Effector memory CD8-positive, alpha-beta T cell (primary cell): ENCODE results near the gene GJA10.
"Not testable (repeated sequence)": the region's sequence is repeated elsewhere in the genome, so short reads cannot be mapped to it uniquely, and the experiment has no call there.

ENCODE experiments used
- ATAC-seq: fragments of 150-1000 bp; cut with Tn5 transposase; replicated peaks from 2 replicates; pipeline ENCODE4 v1.10.0; 2021; ENCODE audit warnings: mild to moderate bottlenecking, moderate library complexity
- DNase-seq, 3 experiments: peaks; one replicate each; pipeline ENCODE4 v3.0.0; 2021
- H3K27ac Mint-ChIP-seq, 2 donors: one replicate each; pipeline ENCODE4 v1.8.0; 2022; ENCODE audit warnings: mild to moderate bottlenecking in 2 of 2, mixed read lengths in 2 of 2, moderate library complexity in 2 of 2
- H3K27me3 Mint-ChIP-seq, 2 donors: one replicate each; pipeline ENCODE4 v1.8.0; 2022; ENCODE audit warnings: mixed read lengths in 2 of 2
- H3K36me3 Mint-ChIP-seq: one replicate; pipeline ENCODE4 v1.8.0; 2022; ENCODE audit warnings: mild to moderate bottlenecking, moderate library complexity, mixed read lengths; ENCODE audit not compliant: insufficient read depth
- H3K4me1 Mint-ChIP-seq, 2 donors: one replicate each; pipeline ENCODE4 v1.8.0; 2022; ENCODE audit warnings: low read depth in 2 of 2, mixed read lengths in 2 of 2
- H3K4me3 Mint-ChIP-seq, 2 donors: one replicate each; pipeline ENCODE4 v1.8.0; 2022; ENCODE audit warnings: mild to moderate bottlenecking in 2 of 2, mixed read lengths in 2 of 2, moderate library complexity in 2 of 2
- H3K9me3 Mint-ChIP-seq, 2 donors: one replicate each; pipeline ENCODE4 v1.8.0; 2022; ENCODE audit warnings: mixed read lengths in 2 of 2

Gene GJA10

DNA sequence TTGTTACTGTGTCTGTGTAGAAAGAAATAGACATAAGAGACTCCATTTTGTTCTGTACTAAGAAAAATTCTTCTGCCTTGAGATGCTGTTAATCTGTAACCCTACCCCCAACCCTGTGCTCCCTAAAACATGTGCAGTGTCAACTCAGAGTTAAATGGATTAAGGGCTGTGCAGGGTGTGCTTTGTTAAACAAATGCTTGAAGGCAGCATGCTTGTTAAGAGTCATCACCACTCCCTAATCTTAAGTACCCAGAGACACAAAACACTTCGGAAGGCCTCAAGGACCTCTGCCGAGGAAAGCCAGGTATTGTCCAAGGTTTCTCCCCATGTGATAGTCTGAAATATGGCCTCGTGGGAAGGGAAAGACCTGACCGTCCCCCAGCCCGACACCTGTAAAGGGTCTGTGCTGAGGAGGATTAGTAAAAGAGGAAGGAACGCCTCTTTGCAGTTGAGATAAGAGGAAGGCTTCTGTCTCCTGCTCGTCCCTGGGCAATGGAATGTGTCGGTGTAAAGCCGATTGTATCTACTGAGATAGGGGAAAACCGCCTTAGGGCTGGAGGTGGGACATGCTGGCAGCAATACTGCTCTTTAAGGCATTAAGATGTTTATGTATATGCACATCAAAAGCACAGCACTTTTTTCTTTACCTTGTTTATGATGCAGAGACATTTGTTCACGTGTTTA is 3.3 kb upstream of the GJA10 start:
- H3K27ac Mint-ChIP-seq, DNase-seq, H3K36me3 Mint-ChIP-seq, H3K9me3 Mint-ChIP-seq, H3K4me1 Mint-ChIP-seq, H3K4me3 Mint-ChIP-seq, ATAC-seq: not testable (repeated sequence)
- H3K27me3 Mint-ChIP-seq, result peaks cover 44 to 51% of the 10 kb centered on the region in 2 donors

DNA sequence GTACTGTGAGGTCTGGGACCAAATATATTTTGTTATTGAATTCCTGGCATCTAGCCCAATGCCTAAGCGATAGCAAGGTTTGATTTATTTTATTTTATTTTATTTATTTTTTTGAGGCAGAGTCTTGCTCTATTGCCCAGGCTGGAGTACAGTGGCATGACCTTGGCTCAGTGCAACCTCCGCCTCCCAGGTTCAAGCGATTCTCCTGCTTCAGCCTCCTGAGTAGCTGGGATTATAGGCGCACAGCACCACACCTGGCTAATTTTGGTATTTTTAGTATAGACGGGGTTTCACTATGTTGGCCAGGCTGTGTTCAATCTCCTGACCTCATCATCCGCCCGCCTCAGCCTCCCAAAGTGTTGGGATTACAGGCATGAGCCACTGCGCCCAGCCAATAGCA is 1.7 kb upstream of the GJA10 start:
- not testable (repeated sequence) for H3K36me3 Mint-ChIP-seq, H3K9me3 Mint-ChIP-seq, H3K4me3 Mint-ChIP-seq, H3K27ac Mint-ChIP-seq, H3K4me1 Mint-ChIP-seq, DNase-seq, ATAC-seq
- H3K27me3 Mint-ChIP-seq, result peaks cover 49 to 64% of the 10 kb centered on the region in 2 donors

DNA sequence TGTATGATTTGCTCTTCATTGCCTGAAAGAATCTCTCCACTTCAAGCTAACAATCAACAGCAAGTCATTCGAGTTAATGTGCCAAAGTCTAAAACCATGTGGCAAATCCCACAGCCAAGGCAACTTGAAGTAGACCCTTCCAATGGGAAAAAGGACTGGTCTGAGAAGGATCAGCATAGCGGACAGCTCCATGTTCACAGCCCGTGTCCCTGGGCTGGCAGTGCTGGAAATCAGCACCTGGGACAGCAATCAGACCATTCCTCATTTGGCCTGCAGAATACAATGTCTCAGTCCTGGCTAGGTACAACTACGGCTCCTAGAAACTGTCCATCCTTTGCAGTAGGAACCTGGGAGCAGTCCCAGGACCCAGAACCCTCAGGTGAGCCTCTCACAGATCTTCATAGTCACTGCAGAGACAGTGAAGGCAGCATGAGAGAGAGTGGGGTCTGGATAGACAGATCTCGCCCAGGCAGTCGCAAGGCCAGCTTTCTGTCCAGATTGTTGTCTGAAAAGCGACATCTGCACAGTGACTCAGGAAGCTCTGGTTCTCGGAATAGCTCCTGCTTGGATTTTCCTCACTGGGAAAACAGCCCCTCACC is 1.1 kb downstream of the GJA10 start:
- no peak for DNase-seq
- Mint-ChIP-seq H3K9me3 (no peaks in the 10 kb centered on the region), H3K4me3 (no peak overlapping the region), H3K36me3 (peaks cover 2% of the 10 kb centered on the region), H3K27ac (no peak overlapping the region), H3K27me3 (peaks cover 55 to 71% of the 10 kb centered on the region in 2 donors), H3K4me1 (no peaks in the 10 kb centered on the region)
- no peak for ATAC-seq

DNA sequence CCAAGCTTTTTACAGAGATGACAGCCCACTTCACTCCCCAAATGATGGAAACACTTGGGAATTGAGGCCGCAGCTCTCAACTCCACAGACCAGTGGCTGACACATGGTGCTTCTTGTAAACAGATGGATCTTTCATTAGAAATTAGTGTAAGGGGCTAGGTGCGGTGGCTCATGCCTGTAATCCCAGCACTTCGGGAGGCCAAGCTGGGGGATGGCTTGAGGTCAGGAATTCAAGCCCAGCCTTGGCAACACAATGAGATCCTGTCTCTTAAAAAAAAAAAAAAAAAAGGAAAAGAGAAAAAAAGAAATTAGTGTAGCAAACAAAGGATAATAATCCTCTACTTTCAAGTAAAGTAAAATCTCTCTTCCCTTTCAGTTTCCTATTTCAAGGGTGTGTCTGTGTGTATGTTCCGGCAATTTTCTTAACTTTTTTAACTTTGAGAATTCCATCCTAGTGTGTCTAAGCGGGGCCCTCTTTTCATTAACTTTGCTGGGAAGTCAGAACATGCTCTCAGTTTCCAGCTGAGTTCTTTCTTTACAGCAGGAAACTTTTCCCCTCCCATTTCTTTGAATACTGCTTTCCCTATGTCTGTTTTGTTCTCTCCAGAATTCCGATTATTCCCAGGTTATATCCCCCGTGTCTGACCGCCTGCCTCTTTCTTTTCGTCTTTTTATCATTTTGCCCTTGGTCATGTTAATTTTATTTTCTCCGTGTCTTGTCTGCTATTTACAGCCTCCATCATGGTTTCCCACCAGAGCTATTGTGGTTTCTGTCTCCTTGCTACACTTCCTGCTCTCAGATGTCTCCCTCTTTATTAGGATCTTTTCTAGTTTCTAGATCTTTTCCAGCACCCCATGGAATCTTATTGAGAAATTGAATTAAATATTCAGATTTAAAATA is 16.0 kb downstream of the GJA10 start:
- H3K36me3 Mint-ChIP-seq, DNase-seq, H3K4me1 Mint-ChIP-seq, ATAC-seq, H3K27ac Mint-ChIP-seq, H3K4me3 Mint-ChIP-seq, H3K9me3 Mint-ChIP-seq: not testable (repeated sequence)
- H3K27me3 Mint-ChIP-seq, result peaks cover 14 to 40% of the 10 kb centered on the region in 2 donors

DNA sequence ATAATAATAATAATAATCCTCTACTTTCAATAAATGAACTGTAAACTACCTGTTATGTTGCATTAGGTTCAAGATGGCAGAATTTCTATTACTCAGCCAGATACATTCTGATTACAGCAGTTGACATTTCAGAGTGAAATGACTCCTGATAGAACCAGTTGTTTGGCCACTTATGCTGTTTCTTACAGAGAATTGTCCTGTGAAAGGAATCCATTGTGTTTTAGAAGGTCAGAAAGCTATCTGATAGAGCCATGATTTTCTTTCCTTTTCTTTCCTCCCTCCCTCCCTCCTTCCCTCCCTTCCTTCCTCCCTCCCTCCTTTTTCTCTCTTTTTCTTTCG is 16.6 kb downstream of the GJA10 start:
- Mint-ChIP-seq H3K36me3 (peaks cover 2% of the 10 kb centered on the region), H3K27me3 (peaks cover 14 to 45% of the 10 kb centered on the region in 2 donors), H3K4me1 (peaks cover 0 to 1% of the 10 kb centered on the region in 2 donors), H3K4me3 (no peak overlapping the region), H3K9me3 (peaks cover 0 to 2% of the 10 kb centered on the region in 2 donors), H3K27ac (no peak overlapping the region)
- ATAC-seq (no peak), DNase-seq (no peak)

DNA sequence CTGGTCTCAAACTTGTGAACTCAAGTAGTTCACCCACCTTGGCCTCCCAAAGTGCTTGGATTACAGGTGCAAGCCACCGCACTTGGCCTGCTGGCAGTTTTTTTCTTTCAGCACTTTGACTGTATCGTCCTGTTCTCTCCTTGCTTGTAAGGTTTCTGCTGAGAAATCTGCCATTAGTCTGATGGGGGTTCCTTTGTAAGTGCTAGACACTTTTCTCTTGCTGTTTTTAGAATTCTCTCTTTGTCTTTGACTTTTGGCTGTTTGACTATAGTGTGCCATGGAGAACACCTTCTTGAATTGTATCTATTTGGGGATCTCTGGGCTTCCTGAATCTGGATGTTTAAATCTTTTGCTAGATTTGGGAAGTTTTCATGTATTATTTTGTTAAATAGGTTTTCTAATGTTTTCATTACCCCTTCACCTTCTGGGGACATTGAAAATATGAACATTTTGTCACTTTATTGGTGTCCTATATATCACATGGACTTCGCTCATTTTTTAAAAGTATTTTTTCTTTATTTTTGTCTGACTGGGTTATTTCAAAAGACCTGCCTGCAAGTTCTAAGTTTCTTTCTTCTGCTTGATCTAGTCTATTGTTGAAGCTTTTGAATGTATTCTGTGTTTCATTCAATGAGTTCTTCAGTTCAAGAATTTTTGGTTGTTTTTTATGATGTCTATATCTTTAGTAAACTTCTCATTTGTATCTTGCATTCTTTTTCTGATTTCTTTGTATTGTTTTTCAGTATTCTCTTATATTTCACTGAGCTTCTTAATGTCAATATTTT is 22.1 kb downstream of the GJA10 start:
- Mint-ChIP-seq H3K9me3 (peaks cover 8 to 14% of the 10 kb centered on the region in 2 donors), H3K27me3 (peaks cover 7 to 26% of the 10 kb centered on the region in 2 donors), H3K27ac (no peak overlapping the region), H3K4me3 (no peak overlapping the region), H3K36me3 (no peaks in the 10 kb centered on the region), H3K4me1 (no peaks in the 10 kb centered on the region)
- no peak for DNase-seq
- ATAC-seq, result no peak

DNA sequence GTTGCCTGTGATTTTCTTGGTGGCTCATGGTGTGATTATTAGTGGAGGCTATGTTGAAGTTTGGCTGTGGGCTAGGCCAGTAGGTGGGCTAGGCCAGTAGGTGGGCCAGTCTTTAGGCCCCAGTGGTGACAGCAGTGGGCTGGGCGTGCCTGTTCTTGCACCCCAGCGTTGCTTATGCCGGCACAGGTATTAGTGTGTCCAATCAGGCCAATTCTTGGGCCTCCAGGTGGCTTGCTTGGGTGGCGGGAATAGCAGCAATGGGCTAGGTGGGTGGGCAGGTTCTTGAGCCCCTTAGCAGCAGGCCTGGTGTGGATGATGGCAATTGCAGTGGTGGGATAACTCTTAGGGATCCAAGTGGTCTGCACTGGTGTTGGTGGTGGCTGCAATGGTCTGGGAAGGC is 22.9 kb downstream of the GJA10 start:
- no peaks in the 10 kb centered on the region for H3K4me1 Mint-ChIP-seq
- ATAC-seq (no peak), DNase-seq (no peak)
- H3K9me3 Mint-ChIP-seq, result peaks cover 8 to 14% of the 10 kb centered on the region in 2 donors
- H3K36me3 Mint-ChIP-seq, result no peaks in the 10 kb centered on the region
- H3K27me3 Mint-ChIP-seq, result peaks cover 12 to 24% of the 10 kb centered on the region in 2 donors
- H3K4me3 Mint-ChIP-seq, result no peak overlapping the region
- no peak overlapping the region for H3K27ac Mint-ChIP-seq

DNA sequence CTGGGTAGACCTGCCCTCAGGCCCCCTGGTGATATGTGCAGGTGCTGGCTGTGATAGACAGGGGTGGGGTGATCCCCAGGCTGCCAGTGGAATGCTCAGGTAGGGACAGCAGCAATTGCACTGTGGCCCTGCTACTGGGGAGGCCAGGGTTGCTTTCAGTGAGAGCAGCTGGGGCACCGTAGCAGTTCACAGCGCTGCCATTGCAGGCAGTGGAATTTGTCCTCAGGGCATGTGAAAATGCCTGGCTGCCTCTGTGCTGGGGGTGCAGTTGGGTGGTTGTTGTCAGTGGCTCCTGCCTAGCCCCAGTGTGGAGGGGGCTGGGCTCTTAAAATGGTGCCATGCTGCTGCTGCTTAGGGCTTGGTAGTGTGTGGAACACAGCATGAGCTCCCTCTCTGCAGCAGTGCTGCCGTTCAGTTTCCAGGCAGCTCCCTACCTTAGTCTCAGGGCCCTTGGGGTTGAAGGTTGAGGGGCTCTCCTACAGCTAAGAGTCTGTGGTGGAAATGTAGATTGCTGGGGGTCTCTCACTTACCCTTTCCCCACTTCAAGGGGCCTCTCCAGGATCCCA is 23.6 kb downstream of the GJA10 start:
- H3K9me3 Mint-ChIP-seq, result peaks cover 8 to 14% of the 10 kb centered on the region in 2 donors
- no peak for DNase-seq
- peaks cover 17 to 20% of the 10 kb centered on the region in 2 donors for H3K27me3 Mint-ChIP-seq
- no peak for ATAC-seq
- no peak overlapping the region for H3K27ac Mint-ChIP-seq
- H3K4me3 Mint-ChIP-seq, result no peak overlapping the region
- peaks cover 0 to 2% of the 10 kb centered on the region in 2 donors for H3K4me1 Mint-ChIP-seq
- no peaks in the 10 kb centered on the region for H3K36me3 Mint-ChIP-seq

DNA sequence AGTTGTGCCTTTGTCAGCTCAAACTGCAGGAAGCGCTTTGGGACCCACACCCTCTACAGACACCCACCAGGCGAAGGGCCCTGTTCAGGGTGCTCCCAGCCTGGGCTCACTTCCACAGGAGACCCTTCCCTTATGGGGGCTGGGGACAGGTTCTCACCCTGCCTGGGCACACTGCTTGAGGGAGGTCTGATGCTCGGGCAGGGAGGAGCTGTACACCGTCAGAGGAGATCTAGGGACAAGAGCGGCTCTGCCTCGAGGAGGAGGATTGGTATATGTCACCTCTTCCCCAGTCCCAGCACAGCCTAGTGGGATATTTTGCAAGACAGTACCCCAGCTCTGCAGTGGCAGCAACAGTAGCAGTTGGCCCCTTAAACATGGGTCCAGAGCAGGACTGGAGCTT is 26.9 kb downstream of the GJA10 start:
- no peak overlapping the region for H3K27ac Mint-ChIP-seq
- peaks cover 9 to 17% of the 10 kb centered on the region in 2 donors for H3K27me3 Mint-ChIP-seq
- no peak overlapping the region for H3K4me3 Mint-ChIP-seq
- no peak for ATAC-seq
- H3K36me3 Mint-ChIP-seq, result no peaks in the 10 kb centered on the region
- no peak for DNase-seq
- H3K9me3 Mint-ChIP-seq, result peaks cover 8 to 12% of the 10 kb centered on the region in 2 donors
- H3K4me1 Mint-ChIP-seq, result peaks cover 0 to 7% of the 10 kb centered on the region in 2 donors

DNA sequence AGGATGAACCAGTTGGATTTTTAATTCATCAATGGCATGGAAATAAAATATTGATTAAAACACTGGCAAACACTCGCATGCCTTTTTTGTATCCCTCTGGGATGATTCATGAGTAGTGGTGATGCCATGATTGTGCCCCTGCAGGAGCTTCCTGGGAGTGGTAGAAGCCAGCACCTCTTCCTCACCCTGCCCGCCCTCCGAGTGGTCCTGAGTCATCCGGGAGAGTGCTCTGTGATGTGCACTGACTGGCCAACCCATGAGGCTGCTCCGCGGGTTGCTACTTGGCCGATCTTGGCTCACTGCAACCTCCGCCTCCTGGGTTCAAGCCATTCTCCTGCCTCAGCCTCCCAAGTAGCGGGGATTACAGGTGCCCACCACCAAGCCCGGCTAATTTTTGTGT is 27.4 kb downstream of the GJA10 start:
- H3K9me3 Mint-ChIP-seq, result peaks cover 6 to 7% of the 10 kb centered on the region in 2 donors
- peaks cover 0 to 9% of the 10 kb centered on the region in 2 donors for H3K4me1 Mint-ChIP-seq
- peaks cover 9 to 17% of the 10 kb centered on the region in 2 donors for H3K27me3 Mint-ChIP-seq
- H3K4me3 Mint-ChIP-seq, result no peak overlapping the region
- DNase-seq (no peak), ATAC-seq (no peak)
- H3K27ac Mint-ChIP-seq, result no peak overlapping the region
- no peaks in the 10 kb centered on the region for H3K36me3 Mint-ChIP-seq

DNA sequence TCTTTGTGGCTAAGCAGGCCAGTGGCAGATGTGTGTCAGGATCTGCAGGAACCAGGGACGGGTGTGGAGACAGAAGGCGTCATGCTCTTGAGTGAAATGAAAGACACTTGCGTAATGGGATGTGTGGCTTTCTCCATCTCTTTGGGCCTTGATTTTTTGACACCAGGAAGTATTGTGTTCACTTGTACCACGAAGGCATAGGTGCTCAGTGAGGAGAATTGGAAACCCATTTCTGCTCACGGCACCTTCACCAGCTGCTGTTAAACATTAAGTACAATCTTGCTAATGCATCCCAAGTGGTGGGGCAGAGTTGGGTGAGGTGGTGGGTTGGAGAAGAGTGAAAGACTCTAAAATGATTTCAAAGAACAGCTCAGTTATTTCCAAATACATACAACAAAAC is 30.0 kb downstream of the GJA10 start:
- Mint-ChIP-seq H3K27me3 (peaks cover 9 to 17% of the 10 kb centered on the region in 2 donors), H3K4me1 (peaks cover under 1 to 12% of the 10 kb centered on the region in 2 donors), H3K4me3 (no peak overlapping the region), H3K9me3 (no peaks in the 10 kb centered on the region), H3K27ac (no peak overlapping the region), H3K36me3 (peaks cover 8% of the 10 kb centered on the region)
- ATAC-seq, result no peak
- no peak for DNase-seq

DNA sequence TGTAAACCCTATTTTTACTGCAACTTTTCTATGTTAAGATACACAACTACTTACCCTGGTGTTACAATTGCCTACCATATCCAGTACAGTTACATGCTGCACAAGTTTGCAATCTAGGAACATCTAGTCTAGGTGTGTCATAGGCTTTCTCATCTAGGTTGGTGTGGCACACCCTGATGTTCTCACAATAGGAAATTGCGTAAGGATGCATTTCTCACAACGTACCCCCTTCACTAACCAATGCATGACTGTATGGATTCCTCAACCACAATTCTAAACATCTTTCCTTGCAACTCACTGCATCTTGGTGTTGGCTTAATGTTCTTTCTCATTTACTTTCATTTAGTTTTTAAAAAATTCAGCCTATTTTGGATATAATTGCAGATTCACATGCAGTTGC is 31.6 kb downstream of the GJA10 start:
- H3K36me3 Mint-ChIP-seq, result peaks cover 8% of the 10 kb centered on the region

DNA sequence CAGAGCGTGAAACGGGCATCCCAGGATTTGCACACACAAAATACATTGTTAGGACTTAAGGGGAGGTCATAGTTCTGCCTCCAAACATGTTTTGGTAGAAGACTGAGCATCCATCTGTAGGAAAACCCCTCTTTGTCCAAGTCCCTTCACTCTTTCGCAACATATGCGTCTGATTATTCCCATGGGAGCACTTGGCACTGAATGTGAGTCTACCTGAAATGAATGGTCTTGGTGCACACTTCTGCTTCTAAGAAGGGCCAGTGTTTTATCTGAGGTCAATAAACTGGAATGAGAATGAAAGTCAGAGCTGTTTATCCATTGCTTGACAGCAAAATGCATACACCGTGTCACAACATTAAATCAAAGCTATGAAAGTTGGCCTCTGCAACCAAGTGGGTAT is 33.0 kb downstream of the GJA10 start:
- Mint-ChIP-seq H3K36me3 (peaks cover 17% of the 10 kb centered on the region), H3K4me1 (peaks cover 3 to 12% of the 10 kb centered on the region in 2 donors), H3K9me3 (no peaks in the 10 kb centered on the region), H3K4me3 (no peak overlapping the region), H3K27me3 (peaks cover 4 to 5% of the 10 kb centered on the region in 2 donors), H3K27ac (no peak overlapping the region)
- no peak for DNase-seq
- ATAC-seq, result no peak

More for the DNA sequence above, 31.6 kb downstream of the GJA10 start:
- Mint-ChIP-seq H3K4me1 (peaks cover 3 to 12% of the 10 kb centered on the region in 2 donors), H3K9me3 (no peaks in the 10 kb centered on the region), H3K27ac (no peak overlapping the region), H3K4me3 (no peak overlapping the region), H3K27me3 (peaks cover 9 to 15% of the 10 kb centered on the region in 2 donors)
- DNase-seq, result no peak
- ATAC-seq, result no peak
